Measurements from ENCODE around the gene DPH7. TPM values are rescaled to one million over a fixed set of nuclear protein-coding genes. Genes with fewer than 3 reads are reported as not detected.
A peak's percentile ranks its signal among the peaks of the same experiment; 100 is the strongest.

Gene DPH7
- total RNA-seq, 1 experiment from 2014 or later, result 43.9 TPM

DNA sequence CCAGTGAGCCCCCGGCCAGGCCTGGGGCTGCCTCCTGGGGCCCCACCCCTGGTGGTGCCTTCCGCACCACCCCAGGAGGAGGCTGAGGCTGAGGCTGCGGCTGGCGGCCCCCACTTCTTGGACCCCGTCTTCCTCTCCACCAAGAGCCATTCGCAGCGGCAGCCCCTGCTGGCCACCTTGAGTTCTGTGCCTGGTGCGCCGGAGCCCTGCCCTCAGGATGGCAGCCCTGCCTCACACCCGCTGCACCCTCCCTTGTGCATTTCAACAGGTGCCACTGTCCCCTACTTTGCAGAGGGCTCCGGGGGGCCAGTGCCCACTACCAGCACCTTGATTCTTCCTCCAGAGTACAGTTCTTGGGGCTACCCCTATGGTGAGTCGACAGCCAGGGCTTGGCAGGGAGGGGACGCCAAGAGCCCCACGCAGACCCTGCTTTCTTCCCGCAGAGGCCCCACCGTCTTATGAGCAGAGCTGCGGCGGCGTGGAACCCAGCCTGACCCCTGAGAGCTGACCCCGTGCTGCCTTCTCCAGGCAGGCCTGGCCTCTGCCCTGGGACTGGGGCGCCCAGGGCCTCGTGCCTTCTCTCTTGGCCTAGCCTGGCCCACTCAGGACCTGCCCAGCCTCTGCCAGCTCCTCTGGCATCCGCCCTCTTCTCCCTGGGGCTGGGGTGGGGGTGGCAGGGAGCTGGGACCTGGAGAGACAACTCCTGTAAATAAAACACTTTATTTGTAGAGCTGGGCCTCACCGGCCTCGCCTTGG, 36.1 kb upstream of the DPH7 start:
- H3K4me1 Mint-ChIP-seq, result peaks cover 23% of the 10 kb centered on the region
- ChIA-PET POLR2A (interaction anchor here (1.0 kb wide), 1 partner anchor 35 kb away, joined by 3 read pairs; no protein-coding TSS in a partner anchor), CTCF (interaction anchor here (2.1 kb wide), 1 partner anchor 33 kb away, joined by 8 read pairs; no protein-coding TSS in a partner anchor)
- no peaks in the 10 kb centered on the region for H3K9me3 Mint-ChIP-seq
- H3K27ac Mint-ChIP-seq, result peak overlapping the region; percentile 57; the same call in 1 of the 2 replicates
- no peak overlapping the region for H3K4me3 Mint-ChIP-seq
- H3K27me3 Mint-ChIP-seq (ENCODE audit: low read depth), result no peaks in the 10 kb centered on the region
- H3K36me3 Mint-ChIP-seq, result peaks cover 11% of the 10 kb centered on the region
- DNase-seq (ENCODE audit: low spot score), result no peak
- TF ChIP-seq RELA (CRISPR knock-in tag; IDR thresholded peaks at IDR 0.05; ENCODE audit: borderline replicate concordance), result peak; percentile 18; the same call in 1 of the 2 replicates
- no peak for TF ChIP-seq ZNF121 (CRISPR knock-in tag; IDR thresholded peaks at IDR 0.05)
- TF ChIP-seq ZNF138 (CRISPR knock-in tag; conservative IDR thresholded peaks at IDR 0.05), result 0 out of 2 replicates have a peak, but pooled peaks have one; percentile 23
- peak; percentile 5; the same call in 1 of the 2 replicates for ATAC-seq

DNA sequence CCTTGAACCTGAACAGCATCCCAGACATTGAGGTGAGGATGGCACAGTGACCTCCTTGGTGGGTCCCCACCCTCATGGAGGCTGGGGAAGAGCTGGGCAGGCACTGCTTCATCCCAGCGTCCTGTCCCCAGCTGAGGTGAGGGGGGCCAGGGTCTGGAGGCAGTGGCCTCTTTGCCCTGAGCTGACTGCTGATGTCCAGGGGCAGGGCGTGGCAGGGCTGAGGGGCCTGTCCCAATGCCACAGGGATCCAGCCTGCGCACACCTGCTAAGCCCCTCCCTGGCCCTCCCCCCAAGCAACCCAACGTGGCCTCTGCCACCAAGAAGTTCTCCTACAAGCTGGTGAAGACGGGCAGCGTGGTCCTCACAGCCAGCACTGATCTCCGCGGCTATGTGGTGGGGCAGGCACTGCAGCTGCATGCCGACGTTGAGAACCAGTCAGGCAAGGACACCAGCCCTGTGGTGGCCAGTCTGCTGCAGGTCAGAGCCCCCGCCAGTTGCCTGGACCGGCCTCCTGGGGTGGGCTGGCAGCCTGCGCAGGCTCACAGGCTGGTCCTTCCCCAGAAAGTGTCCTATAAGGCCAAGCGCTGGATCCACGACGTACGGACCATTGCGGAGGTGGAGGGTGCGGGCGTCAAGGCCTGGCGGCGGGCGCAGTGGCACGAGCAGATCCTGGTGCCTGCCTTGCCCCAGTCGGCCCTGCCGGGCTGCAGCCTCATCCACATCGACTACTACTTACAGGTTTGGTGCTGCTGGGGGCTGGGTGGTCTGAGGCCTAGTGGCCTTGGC, 35.2 kb upstream of the DPH7 start:
- DNase-seq (ENCODE audit: low spot score) (no peak), ATAC-seq (no peak)
- Mint-ChIP-seq H3K9me3 (no peaks in the 10 kb centered on the region), H3K27me3 (ENCODE audit: low read depth) (no peaks in the 10 kb centered on the region), H3K27ac (no peak overlapping the region), H3K4me1 (peaks cover 20% of the 10 kb centered on the region), H3K36me3 (peaks cover 11% of the 10 kb centered on the region), H3K4me3 (no peak overlapping the region)
- ChIA-PET CTCF (interaction anchor here (2.1 kb wide), 1 partner anchor 32 kb away, joined by 8 read pairs; no protein-coding TSS in a partner anchor), POLR2A (interaction anchor here (1.0 kb wide), 1 partner anchor 34 kb away, joined by 3 read pairs; no protein-coding TSS in a partner anchor)
- TF ChIP-seq, protein P1, sequence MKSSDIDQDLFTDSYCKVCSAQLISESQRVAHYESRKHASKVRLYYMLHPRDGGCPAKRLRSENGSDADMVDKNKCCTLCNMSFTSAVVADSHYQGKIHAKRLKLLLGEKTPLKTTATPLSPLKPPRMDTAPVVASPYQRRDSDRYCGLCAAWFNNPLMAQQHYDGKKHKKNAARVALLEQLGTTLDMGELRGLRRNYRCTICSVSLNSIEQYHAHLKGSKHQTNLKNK (CRISPR knock-in tag; IDR thresholded peaks at IDR 0.05), result no peak
- TF ChIP-seq ESRRA (CRISPR knock-in tag; IDR thresholded peaks at IDR 0.05; ENCODE audit: borderline replicate concordance) (peak; percentile 35; the same call in 1 of the 2 replicates), GTF2I (CRISPR knock-in tag; conservative IDR thresholded peaks at IDR 0.05) (no peak), ZNF121 (CRISPR knock-in tag; IDR thresholded peaks at IDR 0.05) (no peak), ZNF416 (CRISPR knock-in tag; IDR thresholded peaks at IDR 0.05) (no peak)
- TF ChIP-seq, protein P2, sequence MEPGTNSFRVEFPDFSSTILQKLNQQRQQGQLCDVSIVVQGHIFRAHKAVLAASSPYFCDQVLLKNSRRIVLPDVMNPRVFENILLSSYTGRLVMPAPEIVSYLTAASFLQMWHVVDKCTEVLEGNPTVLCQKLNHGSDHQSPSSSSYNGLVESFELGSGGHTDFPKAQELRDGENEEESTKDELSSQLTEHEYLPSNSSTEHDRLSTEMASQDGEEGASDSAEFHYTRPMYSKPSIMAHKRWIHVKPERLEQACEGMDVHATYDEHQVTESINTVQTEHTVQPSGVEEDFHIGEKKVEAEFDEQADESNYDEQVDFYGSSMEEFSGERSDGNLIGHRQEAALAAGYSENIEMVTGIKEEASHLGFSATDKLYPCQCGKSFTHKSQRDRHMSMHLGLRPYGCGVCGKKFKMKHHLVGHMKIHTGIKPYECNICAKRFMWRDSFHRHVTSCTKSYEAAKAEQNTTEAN (CRISPR knock-in tag; IDR thresholded peaks at IDR 0.05), result no peak
- TF ChIP-seq, protein P3, sequence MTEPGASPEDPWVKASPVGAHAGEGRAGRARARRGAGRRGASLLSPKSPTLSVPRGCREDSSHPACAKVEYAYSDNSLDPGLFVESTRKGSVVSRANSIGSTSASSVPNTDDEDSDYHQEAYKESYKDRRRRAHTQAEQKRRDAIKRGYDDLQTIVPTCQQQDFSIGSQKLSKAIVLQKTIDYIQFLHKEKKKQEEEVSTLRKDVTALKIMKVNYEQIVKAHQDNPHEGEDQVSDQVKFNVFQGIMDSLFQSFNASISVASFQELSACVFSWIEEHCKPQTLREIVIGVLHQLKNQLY (CRISPR knock-in tag; IDR thresholded peaks at IDR 0.05), result no peak

DNA sequence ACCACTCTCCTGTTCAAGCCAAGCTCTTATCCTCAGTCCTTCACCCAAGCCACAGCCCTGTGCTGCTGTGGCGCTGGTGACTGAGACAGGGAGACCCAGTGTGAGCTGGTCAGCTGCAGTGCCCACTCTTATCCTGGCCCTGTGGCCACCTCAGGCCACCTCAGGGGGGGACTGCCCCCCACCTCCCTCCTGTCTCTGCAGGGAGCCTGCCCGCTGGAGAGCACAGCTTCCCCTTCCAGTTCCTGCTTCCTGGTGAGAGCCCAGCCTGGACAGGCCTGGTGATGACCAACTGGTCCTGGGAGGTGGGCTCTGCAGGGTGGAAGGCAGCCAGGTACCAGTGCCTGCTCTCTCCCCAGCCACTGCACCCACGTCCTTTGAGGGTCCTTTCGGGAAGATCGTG, 34.5 kb upstream of the DPH7 start:
- Mint-ChIP-seq H3K4me1 (peaks cover 20% of the 10 kb centered on the region), H3K27ac (peak overlapping the region; percentile 45; the same call in 1 of the 2 replicates), H3K36me3 (peaks cover 11% of the 10 kb centered on the region), H3K4me3 (no peak overlapping the region), H3K9me3 (no peaks in the 10 kb centered on the region), H3K27me3 (ENCODE audit: low read depth) (no peaks in the 10 kb centered on the region)
- ATAC-seq (no peak), DNase-seq (ENCODE audit: low spot score) (no peak)
- TF ChIP-seq, protein P4, sequence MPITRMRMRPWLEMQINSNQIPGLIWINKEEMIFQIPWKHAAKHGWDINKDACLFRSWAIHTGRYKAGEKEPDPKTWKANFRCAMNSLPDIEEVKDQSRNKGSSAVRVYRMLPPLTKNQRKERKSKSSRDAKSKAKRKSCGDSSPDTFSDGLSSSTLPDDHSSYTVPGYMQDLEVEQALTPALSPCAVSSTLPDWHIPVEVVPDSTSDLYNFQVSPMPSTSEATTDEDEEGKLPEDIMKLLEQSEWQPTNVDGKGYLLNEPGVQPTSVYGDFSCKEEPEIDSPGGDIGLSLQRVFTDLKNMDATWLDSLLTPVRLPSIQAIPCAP (CRISPR knock-in tag; IDR thresholded peaks at IDR 0.05), result peak; percentile 53; the same call in 1 of the 2 replicates
- TF ChIP-seq TEAD1 (CRISPR knock-in tag; IDR thresholded peaks at IDR 0.05), result no peak
- POLR2A ChIA-PET, result interaction anchor here (0.6 kb wide), 1 partner anchor 13 kb away, joined by 4 read pairs; no protein-coding TSS in a partner anchor
- CTCF ChIA-PET, result interaction anchor here (2.1 kb wide), 1 partner anchor 31 kb away, joined by 8 read pairs; no protein-coding TSS in a partner anchor

DNA sequence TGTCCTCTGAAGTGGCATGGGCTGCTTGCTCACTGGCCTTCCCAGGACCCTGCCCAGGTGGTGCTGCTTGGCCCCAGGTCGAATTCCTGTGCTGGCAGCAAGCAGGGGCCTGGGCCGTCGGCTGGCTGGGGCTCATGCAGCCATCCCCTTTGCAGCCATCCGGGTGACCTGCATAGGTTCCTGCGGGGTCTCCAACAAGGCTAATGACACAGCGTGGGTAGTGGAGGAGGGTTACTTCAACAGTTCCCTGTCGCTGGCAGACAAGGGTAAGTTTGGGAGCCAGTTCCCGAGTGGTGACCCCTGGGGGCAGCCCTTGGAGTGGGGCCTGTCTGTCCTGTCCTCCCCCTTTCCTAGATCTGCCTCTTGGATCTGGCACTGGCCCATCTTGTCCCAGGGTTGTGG, 34.0 kb upstream of the DPH7 start:
- TF ChIP-seq ATF1 (CRISPR knock-in tag; IDR thresholded peaks at IDR 0.05), result no peak
- TF ChIP-seq, protein P5, sequence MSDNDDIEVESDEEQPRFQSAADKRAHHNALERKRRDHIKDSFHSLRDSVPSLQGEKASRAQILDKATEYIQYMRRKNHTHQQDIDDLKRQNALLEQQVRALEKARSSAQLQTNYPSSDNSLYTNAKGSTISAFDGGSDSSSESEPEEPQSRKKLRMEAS (CRISPR knock-in tag; IDR thresholded peaks at IDR 0.05), result no peak
- TF ChIP-seq, protein P6, sequence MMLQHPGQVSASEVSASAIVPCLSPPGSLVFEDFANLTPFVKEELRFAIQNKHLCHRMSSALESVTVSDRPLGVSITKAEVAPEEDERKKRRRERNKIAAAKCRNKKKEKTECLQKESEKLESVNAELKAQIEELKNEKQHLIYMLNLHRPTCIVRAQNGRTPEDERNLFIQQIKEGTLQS (CRISPR knock-in tag; conservative IDR thresholded peaks at IDR 0.05), result no peak
- TF ChIP-seq ZNF138 (CRISPR knock-in tag; conservative IDR thresholded peaks at IDR 0.05), result no peak
- POLR2A ChIA-PET, result interaction anchor here (0.6 kb wide), 1 partner anchor 13 kb away, joined by 4 read pairs; no protein-coding TSS in a partner anchor
- Mint-ChIP-seq H3K4me1 (peaks cover 18% of the 10 kb centered on the region), H3K36me3 (peaks cover 11% of the 10 kb centered on the region), H3K27ac (peak overlapping the region; percentile 45; the same call in 1 of the 2 replicates), H3K27me3 (ENCODE audit: low read depth) (no peaks in the 10 kb centered on the region), H3K9me3 (no peaks in the 10 kb centered on the region), H3K4me3 (no peak overlapping the region)
- ATAC-seq (no peak), DNase-seq (ENCODE audit: low spot score) (no peak)
- CTCF ChIA-PET, result interaction anchor here (2.1 kb wide), 1 partner anchor 31 kb away, joined by 8 read pairs; no protein-coding TSS in a partner anchor
